NCI-H1105 (cell line): Measurements from ENCODE around the gene IFT88.
"Not testable (repeated sequence)": the region's sequence is repeated elsewhere in the genome, so short reads cannot be mapped to it uniquely, and the experiment has no call there.

Experiments used
- DNase-seq: peaks from one replicate; lab custom pipeline; 2025; lab: John Stamatoyannopoulos, UW

Gene IFT88

DNA sequence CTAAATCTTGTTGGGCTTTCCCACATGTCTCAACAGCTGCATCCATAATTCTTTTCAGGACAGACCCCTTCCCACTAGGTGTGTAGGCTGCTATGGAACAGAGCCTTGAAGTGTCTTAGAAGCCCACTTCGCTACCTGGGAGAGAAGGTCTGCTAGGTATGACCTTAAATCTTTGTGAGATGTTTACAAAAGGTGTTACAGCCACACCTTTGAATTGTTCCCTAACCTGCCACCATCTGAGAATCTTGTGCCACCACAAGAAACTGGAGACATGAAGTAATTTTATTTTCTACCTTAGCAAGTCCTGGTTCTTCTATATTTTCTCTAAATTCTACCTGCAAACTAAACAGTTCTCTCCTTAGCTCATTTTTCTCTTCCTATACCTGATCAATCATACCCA lies 69.1 kb downstream of the IFT88 start:
- no peak for DNase-seq

GRCh38 chr13:20637811-20638210 lies 70.9 kb downstream of the IFT88 start:
- no peak for DNase-seq

- no peak for DNase-seq
Measured at GRCh38 chr13:20647758-20648157, 80.8 kb downstream of the IFT88 start.

DNA sequence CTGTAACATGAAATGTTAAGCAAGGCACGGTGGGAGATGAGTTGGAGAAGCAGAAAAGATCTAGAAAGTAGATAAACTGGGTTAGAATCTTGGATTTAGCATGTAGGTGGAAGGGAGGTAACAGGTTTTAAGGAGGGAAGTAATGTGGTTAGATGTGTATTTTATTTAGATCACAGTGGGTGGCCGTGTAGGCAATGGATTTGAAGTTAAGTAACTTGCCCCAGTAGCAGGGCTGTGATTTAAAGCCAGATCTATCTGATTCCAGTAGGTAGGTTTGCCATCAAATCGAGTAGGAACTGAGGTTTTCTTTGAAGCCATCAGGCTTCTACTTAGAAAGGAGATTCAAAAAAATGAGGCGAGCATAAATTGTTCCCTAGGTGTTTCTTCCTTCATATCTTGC lies 86.0 kb downstream of the IFT88 start:
- no peak for DNase-seq

- DNase-seq: no peak
Measured at GRCh38 chr13:20654156-20654555, 87.2 kb downstream of the IFT88 start.

- no peak for DNase-seq
Measured at GRCh38 chr13:20658451-20659040, 91.6 kb downstream of the IFT88 start.

DNA sequence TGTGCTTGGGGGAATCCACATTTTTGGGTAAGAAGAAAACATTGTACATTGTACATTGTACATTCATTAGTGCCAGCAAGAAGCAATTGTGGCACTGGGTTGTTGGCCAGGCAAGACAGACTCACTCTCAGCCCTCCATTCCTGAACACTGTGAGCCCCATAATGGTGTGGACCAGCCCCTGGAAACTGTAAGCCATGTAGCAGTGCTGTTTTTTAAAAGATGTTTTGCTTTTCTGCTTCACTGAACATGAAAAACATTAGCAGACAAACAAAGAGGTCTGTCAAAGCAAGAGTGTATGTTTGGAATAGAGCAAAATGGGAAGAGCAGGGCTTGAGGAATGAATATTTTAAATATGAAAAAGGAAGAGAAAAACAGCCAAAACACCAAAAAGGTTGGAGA lies 97.4 kb downstream of the IFT88 start:
- no peak for DNase-seq

DNA sequence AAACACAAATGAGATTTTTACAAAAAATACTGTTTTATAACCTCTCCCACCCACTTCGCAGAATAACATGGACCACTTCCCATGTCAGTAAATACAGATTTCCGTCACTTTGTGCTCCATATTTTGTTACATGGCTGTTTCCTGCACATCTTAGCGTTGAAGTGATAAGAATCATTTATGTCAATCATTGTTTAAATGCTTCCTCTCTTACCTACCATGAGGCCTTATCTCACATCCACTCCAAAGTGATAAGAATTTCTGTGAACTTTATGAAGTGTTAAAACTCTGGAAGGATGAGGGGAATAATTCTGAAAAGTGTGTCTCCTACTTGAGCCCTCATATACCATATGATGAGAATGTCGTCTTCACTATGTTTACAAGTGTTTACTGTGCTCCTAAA lies 100.0 kb downstream of the IFT88 start:
- no peak for DNase-seq

GRCh38 chr13:20667857-20668437 lies 101.0 kb downstream of the IFT88 start:
- DNase-seq: no peak

DNA sequence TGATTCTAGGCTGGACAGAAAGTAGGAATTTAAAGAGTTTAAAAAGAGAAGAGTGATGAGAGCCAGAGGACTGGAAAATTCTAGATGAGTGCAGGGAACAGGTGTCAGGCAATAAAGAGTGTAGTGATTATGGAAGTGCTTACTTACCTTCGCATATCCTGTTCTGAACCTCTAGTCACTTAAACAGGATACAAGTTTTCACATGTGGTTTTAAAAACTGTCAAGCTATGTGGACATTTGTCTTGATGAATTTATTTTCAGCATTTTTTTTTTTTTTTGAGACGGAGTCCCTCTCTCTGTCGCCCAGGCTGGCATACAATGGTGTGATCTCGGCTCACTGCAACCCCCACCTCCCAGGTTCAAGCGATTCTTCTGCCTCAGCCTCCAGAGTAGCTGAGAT lies 102.2 kb downstream of the IFT88 start:
- DNase-seq: no peak

DNA sequence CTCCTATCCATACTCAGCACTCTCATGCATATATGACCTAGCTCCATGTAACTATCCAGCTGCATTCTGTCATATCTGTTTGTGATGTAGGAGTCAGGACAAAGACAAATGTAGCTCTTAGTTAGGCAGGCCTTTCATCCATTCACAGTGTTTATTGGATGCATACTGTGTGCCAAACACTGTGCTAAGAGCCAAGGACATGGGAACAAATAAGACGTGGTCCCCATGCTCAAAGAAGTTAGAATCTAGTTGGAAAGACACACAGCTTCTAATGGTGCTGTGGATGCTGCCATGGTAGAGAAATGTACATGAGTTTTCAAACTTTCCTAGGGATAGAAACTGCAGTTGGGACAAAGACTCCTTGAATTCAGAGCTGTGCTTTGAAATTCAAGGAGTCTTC lies 104.8 kb downstream of the IFT88 start:
- no peak for DNase-seq

- DNase-seq: no peak
Measured at GRCh38 chr13:20672772-20673171, 105.8 kb downstream of the IFT88 start.

GRCh38 chr13:20673715-20674114 lies 106.8 kb downstream of the IFT88 start:
- DNase-seq: no peak

GRCh38 chr13:20676213-20676612 lies 109.3 kb downstream of the IFT88 start:
- no peak for DNase-seq

GRCh38 chr13:20678606-20679005 lies 111.6 kb downstream of the IFT88 start:
- not testable (repeated sequence) for DNase-seq

- DNase-seq: no peak
Measured at GRCh38 chr13:20679879-20680278, 112.9 kb downstream of the IFT88 start.

GRCh38 chr13:20680416-20681080 lies 113.6 kb downstream of the IFT88 start:
- no peak for DNase-seq

- DNase-seq: not testable (repeated sequence)
Measured at GRCh38 chr13:20681481-20681880, 114.5 kb downstream of the IFT88 start.

- no peak for DNase-seq
Measured at GRCh38 chr13:20682061-20682460, 115.1 kb downstream of the IFT88 start.

DNA sequence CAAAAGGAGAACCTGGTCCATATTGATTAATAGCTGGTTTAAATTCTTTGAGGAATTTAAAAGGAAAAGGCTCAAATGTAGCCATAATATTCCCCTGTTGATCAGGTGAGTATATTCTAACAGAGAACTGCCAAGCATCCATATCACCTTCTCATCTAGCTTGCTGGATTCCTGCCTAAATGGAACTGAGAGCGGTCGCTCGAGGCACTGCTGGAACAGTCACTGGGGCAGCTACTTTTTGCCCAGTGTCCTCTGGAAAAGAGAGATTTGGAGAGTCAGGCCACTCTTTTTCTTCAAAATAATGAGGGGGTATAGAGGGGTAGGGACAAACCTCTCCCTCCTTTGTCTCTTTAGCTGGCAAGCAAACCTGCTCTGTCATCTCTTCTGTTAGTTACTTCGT lies 117.1 kb downstream of the IFT88 start:
- no peak for DNase-seq

DNA sequence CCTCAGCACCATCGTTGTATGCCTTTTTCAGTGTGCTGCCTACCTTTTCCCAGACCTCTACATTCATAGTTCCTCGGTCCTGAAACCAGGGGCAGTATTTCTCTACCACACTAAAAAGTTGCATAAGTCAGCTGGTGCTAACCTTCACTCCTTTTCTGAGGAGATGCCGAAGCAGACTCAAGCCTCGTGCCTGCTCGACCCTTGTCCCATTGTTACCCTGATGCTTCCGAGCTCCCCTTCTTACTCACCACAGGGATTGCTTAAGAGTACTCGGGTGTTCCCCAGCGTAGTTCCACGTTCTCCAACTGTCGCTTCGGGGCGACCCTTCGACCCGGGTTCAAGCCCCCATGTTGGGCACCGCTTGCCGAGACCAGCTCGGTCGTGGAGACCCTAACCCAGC lies 117.6 kb downstream of the IFT88 start:
- DNase-seq: no peak

GRCh38 chr13:20685092-20685491 lies 118.1 kb downstream of the IFT88 start:
- no peak for DNase-seq

- no peak for DNase-seq
Measured at GRCh38 chr13:20686167-20686566, 119.2 kb downstream of the IFT88 start.
